Activated CD8-positive, alpha-beta T cell treated with anti-CD3 and anti-CD28 coated beads for 36 hours (primary cell): ENCODE results near the gene DCTN3. TPM values are rescaled to one million over a fixed set of nuclear protein-coding genes. Genes with fewer than 3 reads are reported as not detected.

Source experiments
- ATAC-seq: fragments of 200-7000 bp; cut with Tn5 transposase; one replicate; pipeline ENCODE4 v1.10.0; 2021; ENCODE audit warnings: mild to moderate bottlenecking, moderate library complexity
- CTCF ChIA-PET: fragments of 350-600 bp; sonication (Branson Sonifier 250); formaldehyde crosslinking; loops from one replicate; lab custom pipeline; 2021; ENCODE audit warnings: antibody characterized with exemption; lab: Charles Lee
- POLR2A ChIA-PET: fragments of 350-600 bp; sonication (Branson Sonifier 250); formaldehyde crosslinking; loops from one replicate; lab custom pipeline; 2021; ENCODE audit warnings: antibody characterized with exemption; lab: Charles Lee
- DNase-seq: peaks from one replicate; pipeline ENCODE4 v3.0.0-alpha.2; 2020
- H3K27ac Mint-ChIP-seq: one replicate; pipeline ENCODE4 v1.8.0; 2021; ENCODE audit warnings: mild to moderate bottlenecking, mixed read lengths
- H3K27me3 Mint-ChIP-seq: one replicate; pipeline ENCODE4 v1.8.0; 2021; ENCODE audit warnings: mixed read lengths
- H3K36me3 Mint-ChIP-seq: one replicate; pipeline ENCODE4 v1.8.0; 2021; ENCODE audit warnings: low read depth, mixed read lengths
- H3K4me1 Mint-ChIP-seq: one replicate; pipeline ENCODE4 v1.8.0; 2021; ENCODE audit warnings: low read depth, mixed read lengths
- H3K4me3 Mint-ChIP-seq: one replicate; pipeline ENCODE4 v1.8.0; 2021; ENCODE audit warnings: mild to moderate bottlenecking, moderate library complexity, mixed read lengths
- H3K9me3 Mint-ChIP-seq: one replicate; pipeline ENCODE4 v1.8.0; 2021; ENCODE audit warnings: mixed read lengths
- intact Hi-C: fragments of 100-400 bp; cut with micrococcal nuclease; formaldehyde crosslinking; loops from one replicate; pipeline ENCODE4 v1.10.0; 2022
- total RNA-seq, 2 experiments: library from RNA; stranded (reverse); gene quantifications; one replicate each; pipeline ENCODE4 v1.2.3, GENCODE V29; 2021
- TF ChIP-seq, protein P1 (sequence below): fragments of 200-600 bp; IDR thresholded peaks from one replicate; pipeline ENCODE4 v1.8.0; 2022; ENCODE audit warnings: antibody characterized with exemption, mild to moderate bottlenecking

Gene DCTN3
- total RNA-seq, 2 experiments from 2014 or later, result 52.7 to 61.0 TPM

DNA sequence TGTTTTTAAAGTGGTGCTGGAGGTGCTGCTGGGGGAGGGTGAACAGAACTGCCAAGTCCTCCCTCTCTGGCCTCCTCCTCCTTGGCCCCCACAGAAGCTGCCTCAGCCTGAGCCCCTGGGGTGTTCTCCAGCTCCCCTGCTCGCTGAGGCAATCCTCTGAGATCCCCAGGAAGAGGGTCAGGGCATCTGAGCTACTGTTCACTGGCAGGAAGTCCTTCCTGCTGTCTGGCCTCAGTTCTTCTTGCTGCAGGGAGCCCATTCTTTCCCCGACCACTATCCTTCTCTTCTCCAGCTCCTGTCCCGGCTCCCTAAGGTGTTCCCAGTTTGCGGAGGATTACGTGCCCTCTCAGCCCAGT, 40.5 kb downstream of the DCTN3 start:
- CTCF ChIA-PET, result interaction anchor here (1.1 to 4.9 kb wide), 6 partner anchors 12 to 175 kb away, joined by 3 to 22 read pairs (median 8); partner anchors contain the start of gene SIGMAR1
- TF ChIP-seq, protein P1, sequence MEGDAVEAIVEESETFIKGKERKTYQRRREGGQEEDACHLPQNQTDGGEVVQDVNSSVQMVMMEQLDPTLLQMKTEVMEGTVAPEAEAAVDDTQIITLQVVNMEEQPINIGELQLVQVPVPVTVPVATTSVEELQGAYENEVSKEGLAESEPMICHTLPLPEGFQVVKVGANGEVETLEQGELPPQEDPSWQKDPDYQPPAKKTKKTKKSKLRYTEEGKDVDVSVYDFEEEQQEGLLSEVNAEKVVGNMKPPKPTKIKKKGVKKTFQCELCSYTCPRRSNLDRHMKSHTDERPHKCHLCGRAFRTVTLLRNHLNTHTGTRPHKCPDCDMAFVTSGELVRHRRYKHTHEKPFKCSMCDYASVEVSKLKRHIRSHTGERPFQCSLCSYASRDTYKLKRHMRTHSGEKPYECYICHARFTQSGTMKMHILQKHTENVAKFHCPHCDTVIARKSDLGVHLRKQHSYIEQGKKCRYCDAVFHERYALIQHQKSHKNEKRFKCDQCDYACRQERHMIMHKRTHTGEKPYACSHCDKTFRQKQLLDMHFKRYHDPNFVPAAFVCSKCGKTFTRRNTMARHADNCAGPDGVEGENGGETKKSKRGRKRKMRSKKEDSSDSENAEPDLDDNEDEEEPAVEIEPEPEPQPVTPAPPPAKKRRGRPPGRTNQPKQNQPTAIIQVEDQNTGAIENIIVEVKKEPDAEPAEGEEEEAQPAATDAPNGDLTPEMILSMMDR, result no peak
- H3K27ac Mint-ChIP-seq, result no peak overlapping the region
- peaks cover 6% of the 10 kb centered on the region for H3K4me1 Mint-ChIP-seq
- no peak for ATAC-seq
- intact Hi-C loops, result no loop called here
- DNase-seq, result no peak
- POLR2A ChIA-PET, result interaction anchor here (0.8 kb wide), 1 partner anchor 204 kb away, joined by 4 read pairs; no protein-coding TSS in a partner anchor
- H3K27me3 Mint-ChIP-seq, result peaks cover 51% of the 10 kb centered on the region
- H3K36me3 Mint-ChIP-seq, result no peaks in the 10 kb centered on the region
- H3K9me3 Mint-ChIP-seq, result no peaks in the 10 kb centered on the region
- H3K4me3 Mint-ChIP-seq, result no peak overlapping the region

DNA sequence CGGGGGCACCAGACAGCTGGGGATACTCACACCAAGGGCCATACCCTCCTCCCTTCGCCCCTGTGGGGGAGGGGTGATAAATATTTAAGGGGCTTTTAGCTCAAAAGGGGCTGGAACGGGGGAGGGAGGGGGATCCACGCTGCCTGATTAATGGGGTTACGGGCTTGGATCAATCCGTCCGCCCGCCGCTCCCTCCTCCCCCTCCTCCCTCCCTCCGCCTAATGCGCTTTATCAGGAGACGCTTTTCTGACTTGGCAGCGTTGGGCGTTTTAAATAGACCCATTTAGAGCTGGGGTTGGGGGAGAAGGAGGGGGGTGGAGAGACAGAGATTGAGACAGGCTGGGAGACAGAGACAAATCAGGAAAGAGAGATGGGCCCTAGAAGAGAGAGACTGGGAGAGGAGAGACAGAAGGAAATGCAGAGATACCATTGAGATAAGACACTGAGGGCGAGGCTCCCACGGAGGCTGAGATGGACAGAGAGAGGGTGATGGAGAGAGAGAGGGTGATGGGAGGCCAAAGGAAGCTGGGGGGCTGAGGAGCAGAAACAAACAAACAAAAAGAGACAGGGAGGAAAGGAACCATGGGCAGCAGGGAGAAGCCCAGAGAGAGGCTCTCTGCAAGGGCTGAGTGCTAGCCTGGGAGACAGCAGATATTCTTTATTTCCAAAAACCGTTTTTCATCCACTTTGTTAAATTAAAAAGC, 41.0 kb downstream of the DCTN3 start:
- CTCF ChIA-PET, result interaction anchor here (0.6 to 4.9 kb wide), 7 partner anchors 12 to 187 kb away, joined by 3 to 22 read pairs (median 6); partner anchors contain the start of gene SIGMAR1
- DNase-seq (no peak), ATAC-seq (no peak)
- Mint-ChIP-seq H3K27me3 (peaks cover 49% of the 10 kb centered on the region), H3K4me3 (no peak overlapping the region), H3K4me1 (peaks cover 6% of the 10 kb centered on the region), H3K27ac (no peak overlapping the region), H3K36me3 (no peaks in the 10 kb centered on the region), H3K9me3 (no peaks in the 10 kb centered on the region)
- TF ChIP-seq, protein P1, result no peak
- intact Hi-C loops, result no loop called here
- POLR2A ChIA-PET, result interaction anchor here (0.8 kb wide), 1 partner anchor 204 kb away, joined by 4 read pairs; no protein-coding TSS in a partner anchor

DNA sequence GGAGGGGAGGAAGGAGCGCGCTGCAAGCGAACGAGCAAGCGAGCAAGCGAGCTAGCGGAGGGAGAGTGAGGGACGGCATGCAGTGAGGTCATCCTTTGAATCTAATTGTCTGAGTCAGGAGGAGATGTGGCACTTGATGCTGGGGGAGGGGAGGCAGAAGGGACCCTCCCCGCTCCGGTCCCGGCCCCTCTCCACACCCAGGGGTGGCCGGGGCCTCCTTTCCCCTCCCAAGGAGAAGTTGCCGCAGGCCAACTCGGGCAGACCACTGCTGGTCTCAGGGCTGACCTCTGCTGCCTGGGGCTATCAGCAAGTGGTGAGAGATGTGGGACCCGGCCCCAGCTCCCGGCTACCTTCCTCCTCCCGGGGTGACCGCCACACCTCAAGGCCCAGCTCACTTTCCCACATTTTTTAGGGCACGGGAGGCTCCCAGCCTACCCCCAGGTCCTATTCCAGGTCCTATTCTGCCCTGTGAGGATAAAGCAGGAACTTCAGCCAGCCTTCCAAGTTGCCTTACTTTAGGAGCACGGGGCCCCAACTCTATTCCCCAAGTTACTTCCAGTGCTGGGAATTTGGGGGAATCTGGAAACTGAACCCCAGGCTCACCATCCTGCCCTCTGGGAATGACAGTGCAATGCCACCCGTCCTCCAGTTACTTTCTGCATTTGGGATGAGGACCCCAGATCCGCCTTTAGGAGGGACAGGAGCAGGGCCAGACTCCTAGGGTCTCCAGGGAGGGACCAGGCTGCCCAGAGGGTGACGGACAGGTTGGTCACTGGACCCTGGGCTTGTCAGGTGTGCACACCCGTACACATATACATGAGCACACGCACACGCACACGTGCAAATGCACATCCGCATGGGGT, 41.8 kb downstream of the DCTN3 start:
- peak; percentile 74 for ATAC-seq
- intact Hi-C loops, result no loop called here

DNA sequence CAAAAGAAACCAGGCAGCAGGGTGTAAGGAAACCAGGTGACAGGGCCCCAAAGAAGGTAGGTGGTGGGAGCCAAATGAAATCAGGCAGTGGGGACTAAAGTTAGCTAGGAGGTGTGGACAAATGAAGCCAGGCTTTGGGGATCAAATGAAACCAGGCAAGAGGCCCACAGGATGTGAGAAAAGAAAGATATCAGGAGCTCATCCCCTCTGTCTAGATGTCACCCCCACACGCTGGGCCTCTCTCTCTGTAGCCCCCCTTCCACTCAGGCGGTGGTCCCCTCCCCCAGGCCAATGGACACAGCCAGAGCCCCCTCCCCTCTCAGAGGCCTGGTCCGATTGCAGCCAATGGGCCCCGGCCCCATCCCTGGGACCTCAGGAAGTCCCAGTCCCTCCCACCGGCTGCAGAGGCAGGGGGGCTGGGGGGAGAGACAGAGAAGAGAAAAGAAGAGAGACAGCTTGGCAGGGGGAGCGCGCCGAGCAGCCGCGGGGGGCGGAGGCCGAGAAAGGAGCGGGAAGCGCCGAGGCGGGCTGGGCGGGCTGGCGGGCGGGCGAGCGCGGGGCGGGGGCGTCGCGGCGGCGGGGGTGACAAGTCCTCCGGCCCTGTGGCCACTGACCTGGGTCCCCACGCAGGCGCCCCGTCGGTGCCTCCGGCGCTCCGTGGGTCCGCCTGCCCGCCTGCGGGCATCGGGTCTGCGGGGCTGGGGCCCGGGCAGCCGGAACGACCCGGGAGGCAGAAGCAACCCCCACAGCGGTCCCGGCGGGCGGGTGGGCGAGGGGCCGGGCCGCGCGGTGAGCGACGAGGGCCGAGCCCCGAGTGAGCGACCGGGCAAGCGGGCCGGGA, 42.7 kb downstream of the DCTN3 start:
- POLR2A ChIA-PET, result no interaction called here
- ATAC-seq, result no peak
- CTCF ChIA-PET, result interaction anchor here (1.4 to 2.1 kb wide), 4 partner anchors 9 to 30 kb away, joined by 4 to 6 read pairs (median 6); no protein-coding TSS in a partner anchor
- intact Hi-C loops, result no loop called here
- Mint-ChIP-seq H3K4me3 (no peak overlapping the region), H3K27ac (no peak overlapping the region), H3K4me1 (peaks cover 6% of the 10 kb centered on the region), H3K36me3 (no peaks in the 10 kb centered on the region), H3K27me3 (peaks cover 48% of the 10 kb centered on the region), H3K9me3 (no peaks in the 10 kb centered on the region)
- no peak for DNase-seq
- TF ChIP-seq, protein P1, result no peak

More for the DNA sequence above, 41.8 kb downstream of the DCTN3 start:
- H3K4me1 Mint-ChIP-seq, result peaks cover 6% of the 10 kb centered on the region
- no peaks in the 10 kb centered on the region for H3K9me3 Mint-ChIP-seq
- TF ChIP-seq, protein P1, result no peak
- H3K4me3 Mint-ChIP-seq, result no peak overlapping the region
- H3K27ac Mint-ChIP-seq, result no peak overlapping the region
- ChIA-PET POLR2A (no interaction called here), CTCF (interaction anchor here (0.6 to 4.9 kb wide), 8 partner anchors 12 to 186 kb away, joined by 3 to 22 read pairs (median 6); partner anchors contain the start of gene SIGMAR1)
- peaks cover 48% of the 10 kb centered on the region for H3K27me3 Mint-ChIP-seq
- no peaks in the 10 kb centered on the region for H3K36me3 Mint-ChIP-seq
- peak; percentile 30 for DNase-seq
